KG1 (cell line): ENCODE results near the gene STT3B.

ENCODE experiments used
- DNase-seq: peaks from one replicate; lab custom pipeline; 2025; lab: John Stamatoyannopoulos, UW

The STT3B gene

GRCh38 chr3:31521468-31521867, 11.3 kb upstream of the STT3B start:
- no peak for DNase-seq

DNA sequence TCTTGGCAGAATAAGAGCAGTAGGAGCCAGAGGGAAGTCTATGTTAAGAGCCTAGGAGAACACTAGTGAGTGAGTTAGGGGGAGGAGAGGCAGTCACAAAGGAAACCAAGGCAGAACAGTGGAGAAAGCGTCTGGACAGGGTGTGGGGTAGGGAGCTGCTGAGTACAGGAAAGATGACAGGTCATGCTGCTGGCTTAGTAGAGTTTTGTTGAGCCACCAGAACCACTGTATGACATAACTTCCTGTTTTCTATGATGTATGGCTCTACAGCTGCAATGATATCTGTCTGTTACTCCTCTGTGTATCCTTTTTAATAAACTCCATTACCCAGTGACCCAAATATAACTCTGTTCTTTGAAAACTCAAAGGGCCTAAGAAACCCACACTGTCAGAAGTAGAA, 10.6 kb upstream of the STT3B start:
- peak; percentile 70 for DNase-seq

- no peak for DNase-seq
Measured at GRCh38 chr3:31523543-31523942, 9.2 kb upstream of the STT3B start.

GRCh38 chr3:31525532-31525931, 7.2 kb upstream of the STT3B start:
- DNase-seq = no peak

- no peak for DNase-seq
Measured at GRCh38 chr3:31529421-31529820, 3.3 kb upstream of the STT3B start.

- DNase-seq = no peak
Measured at GRCh38 chr3:31530039-31530959, 2.4 kb upstream of the STT3B start.

GRCh38 chr3:31530960-31531335, 1.8 kb upstream of the STT3B start:
- no peak for DNase-seq

DNA sequence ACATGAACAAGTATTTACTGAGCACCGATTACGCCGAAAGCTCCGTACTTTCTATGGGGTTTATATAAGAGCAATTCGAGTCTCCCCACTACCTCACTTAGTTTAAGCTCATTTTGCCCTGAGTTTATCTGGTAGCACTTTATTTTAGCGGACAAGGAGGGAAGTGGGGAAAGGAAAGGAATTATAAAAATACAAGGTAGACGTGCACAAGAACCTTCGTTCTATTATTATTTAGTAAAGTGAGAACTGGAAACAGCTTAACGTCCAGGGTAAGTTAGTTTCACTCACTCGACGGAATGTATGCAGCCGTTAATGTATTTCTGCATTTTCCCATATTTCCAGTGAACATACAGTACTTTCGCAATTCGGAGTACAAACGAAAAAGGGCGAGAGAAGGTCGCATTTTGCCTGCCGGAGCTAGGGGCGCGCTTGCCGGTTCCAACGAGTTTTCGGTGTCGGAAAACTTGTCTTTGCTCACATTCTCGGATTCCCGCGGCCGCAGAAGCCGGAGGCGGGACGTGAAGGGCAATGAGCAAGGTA, 1.2 kb upstream of the STT3B start:
- DNase-seq = no peak

DNA sequence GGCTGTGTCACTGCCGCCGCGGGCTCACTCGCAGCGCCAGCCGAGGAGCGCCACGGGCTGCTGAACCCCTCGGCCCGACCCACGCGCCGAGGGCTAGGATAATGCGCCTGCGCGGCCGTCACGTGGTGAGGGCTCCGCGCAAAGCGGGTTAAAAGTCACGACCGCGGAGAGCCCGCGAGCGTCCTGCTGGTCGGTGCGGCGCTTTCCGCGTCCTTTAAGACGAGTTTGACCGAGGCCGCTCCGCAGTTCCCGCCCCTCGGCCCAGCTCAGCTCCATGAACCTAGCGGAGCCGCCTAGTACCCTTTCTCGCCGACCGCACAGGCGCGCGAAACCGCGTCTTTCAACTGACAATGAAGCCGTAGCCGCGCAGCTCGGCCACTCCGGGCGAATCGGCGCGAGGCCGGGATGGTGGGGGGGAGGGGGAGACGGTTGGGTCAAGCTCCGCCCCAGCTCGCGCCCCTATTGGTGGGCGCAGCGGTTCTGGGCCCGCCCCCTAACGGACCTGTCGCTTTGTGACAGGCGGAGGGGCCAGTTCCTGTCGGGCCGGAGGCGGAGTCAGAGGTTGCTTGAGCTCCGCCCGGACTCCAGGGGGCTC, 636 bp upstream of the STT3B start:
- DNase-seq = peak; percentile 97

GRCh38 chr3:31533169-31534064, 692 bp downstream of the STT3B start:
- DNase-seq = no peak

DNA sequence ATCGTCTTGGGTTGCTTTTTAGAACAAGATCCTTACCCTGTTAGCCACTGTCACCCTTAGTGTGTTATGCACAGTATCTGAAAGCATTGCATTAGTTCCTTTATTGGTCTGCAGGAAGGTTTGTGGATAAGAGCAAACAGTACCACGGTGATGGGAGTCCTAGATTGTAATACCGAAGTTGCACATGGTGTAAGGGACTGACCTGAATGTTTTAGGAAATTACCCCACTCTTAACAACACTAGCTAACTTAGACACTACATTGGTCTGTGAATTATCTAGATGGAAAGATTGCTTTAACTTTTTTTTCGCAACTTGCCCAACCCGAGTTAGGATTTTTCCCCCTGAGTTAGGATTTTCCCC, 1.3 kb downstream of the STT3B start:
- no peak for DNase-seq

- DNase-seq = no peak
Measured at GRCh38 chr3:31536497-31536896, 3.8 kb downstream of the STT3B start.

GRCh38 chr3:31538801-31539200, 6.1 kb downstream of the STT3B start:
- no peak for DNase-seq

DNA sequence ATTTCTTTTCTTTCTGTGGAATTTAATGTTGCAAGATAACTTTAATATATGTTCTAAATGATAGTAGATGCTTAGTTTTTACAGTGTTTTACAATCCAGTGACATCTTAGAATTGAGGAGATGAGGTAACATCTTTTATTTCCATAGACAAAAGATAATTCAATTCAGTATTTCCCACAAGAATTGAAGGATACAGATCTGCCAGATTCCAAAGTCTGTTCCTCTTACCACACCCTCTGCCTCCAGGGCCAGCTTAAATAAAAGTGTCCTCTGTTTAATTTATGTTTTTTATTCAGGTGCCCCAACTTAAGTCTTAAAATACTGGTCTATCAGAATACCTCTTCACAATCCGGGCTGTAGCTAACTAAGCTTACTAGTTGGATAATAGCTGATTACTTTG, 6.5 kb downstream of the STT3B start:
- DNase-seq = no peak

DNA sequence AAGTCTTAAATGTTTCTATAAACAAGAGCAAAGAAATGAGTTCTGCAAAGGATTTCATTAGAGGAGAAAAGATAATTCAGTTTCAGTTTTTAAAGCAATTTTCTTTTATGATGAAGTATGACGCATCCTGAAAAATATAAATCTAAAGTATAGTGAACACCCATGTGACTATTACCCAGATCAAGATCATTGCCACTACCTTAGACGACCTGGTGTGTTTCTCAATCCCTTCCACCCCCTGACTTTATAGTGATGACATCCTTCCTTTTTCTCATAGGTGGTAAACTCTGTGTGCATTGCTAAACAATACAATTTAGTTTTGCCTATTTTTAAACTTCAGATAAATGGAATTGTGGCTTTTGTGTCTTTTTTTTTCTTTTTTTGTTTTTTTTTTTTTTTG, 8.4 kb downstream of the STT3B start:
- peak; percentile 16 for DNase-seq

DNA sequence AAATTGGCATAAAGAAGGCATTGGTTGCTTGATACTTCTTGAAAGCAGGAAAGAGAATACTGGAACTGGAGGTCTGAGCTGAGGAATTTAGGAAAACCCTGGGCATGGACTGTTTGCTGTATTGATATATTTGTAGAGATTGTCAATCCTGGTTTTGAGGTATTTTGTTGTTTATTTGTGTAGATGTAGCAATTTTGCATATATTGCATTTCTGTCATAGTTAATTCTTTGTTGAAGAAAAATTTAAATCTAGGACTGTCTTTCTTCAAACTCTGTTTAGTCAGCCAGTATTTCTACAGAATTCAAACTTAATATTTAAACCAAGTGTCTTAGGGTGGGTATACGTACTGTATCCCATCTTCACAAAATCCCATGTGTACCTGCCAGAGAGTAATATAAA, 9.5 kb downstream of the STT3B start:
- no peak for DNase-seq

DNA sequence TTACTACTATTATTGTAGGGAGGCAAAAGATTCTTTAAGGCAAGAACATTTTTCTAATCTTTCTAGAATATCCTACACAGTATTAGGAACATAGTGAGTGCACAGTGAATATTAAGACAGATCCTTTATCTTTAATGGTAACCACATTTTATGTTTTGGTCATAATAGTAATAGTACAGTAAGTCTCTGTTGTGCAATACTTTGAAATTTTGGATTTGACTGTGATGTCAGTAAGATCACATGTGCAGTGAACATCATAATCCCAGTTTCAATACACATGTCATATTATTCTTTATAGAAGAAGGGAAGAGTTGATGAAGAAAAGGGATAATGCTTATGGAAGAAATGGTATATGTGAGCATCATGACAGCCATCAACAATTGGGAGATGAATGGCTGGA, 10.7 kb downstream of the STT3B start:
- DNase-seq = no peak

DNA sequence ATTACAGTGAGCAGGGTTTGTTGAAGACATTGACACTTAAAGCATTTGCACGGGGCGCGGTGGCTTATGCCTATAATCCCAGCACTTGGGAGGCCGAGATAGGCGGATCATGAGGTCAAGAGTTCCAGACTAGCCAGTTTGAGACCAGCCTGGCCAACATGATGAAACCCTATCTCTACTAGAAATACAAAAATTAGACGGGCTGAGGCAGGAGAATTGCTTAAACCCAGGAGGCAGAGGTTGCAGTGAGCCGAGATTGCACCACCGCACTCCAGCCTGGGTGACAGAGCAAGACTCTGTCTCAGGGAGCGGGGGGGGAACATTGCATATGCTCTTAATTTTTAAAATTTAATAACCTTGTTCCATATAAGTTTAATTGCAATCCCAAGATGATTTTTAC, 11.9 kb downstream of the STT3B start:
- no peak for DNase-seq

GRCh38 chr3:31546162-31546561, 13.4 kb downstream of the STT3B start:
- DNase-seq = no peak

- no peak for DNase-seq
Measured at GRCh38 chr3:31546725-31547124, 14.0 kb downstream of the STT3B start.

DNA sequence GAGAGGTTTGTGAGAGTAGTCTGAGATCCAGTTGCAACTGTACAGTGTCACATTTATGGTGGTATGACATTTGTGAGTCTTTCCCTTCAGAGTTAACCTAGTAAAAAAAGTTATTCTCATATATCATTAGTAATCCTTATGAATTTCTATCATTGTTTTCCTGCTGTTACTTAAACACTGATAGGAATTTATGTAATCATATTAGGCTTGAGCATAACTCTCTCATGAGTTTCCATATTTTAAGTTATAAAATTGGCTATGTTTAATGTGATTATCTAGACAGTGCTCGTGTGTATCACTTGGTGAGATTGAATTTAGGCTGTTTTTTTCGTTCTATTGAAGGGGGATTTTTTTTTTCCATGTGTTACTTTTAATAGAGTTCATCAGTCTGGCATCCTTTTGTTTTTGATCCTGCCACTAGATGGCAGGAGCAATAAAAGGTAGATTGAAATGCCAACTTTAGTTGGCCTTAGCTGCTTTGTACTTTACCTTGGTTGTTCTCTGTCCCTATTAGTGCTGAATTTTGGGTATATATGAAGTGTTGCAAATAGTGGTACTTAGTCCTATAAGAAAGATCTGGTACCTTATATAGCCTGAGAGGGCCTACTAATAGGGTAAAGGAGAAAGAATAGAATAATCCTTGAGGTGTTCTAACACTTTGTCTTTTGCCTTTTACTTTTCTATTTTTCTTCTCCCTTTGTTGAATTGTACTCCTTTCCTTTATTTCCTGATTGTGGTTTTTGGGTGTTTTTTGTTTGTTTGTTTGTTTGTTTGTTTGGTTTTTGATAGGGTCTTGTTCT, 17.9 kb downstream of the STT3B start:
- DNase-seq = peak; percentile 35

GRCh38 chr3:31551646-31552045, 18.9 kb downstream of the STT3B start:
- no peak for DNase-seq
